Left renal cortex interstitium (tissue), 4 donors: ENCODE results near the gene MYRFL. TPM values are rescaled to one million over a fixed set of nuclear protein-coding genes. Genes with fewer than 3 reads are reported as not detected.

Experiments
- DNase-seq, 4 donors: peaks; one replicate each; pipeline ENCODE4 v3.0.0-alpha.2; 2013; ENCODE audit warnings: low read depth in 4 of 4, low spot score in 2 of 4, missing footprints in 1 of 4
- polyA plus RNA-seq, 4 donors: library from polyadenylated mRNA; unstranded; fragments of 120-200 nt; gene quantifications; one replicate each; pipeline ENCODE4 v1.2.1, GENCODE V29; 2013; ENCODE audit not compliant: insufficient read length in 4 of 4

The MYRFL gene
- polyA plus RNA-seq, 4 donors, result 0.87 to 2.3 (median 1.9) TPM

- DNase-seq, result no peak
Measured at GRCh38 chr12:69894800-69895383, 69.9 kb downstream of the MYRFL start.

GRCh38 chr12:69896653-69897381 is 71.8 kb downstream of the MYRFL start:
- DNase-seq, result no peak

- DNase-seq, result peak in 2 of 4 donors; percentile 19 to 41
Measured at GRCh38 chr12:69897744-69898143, 72.7 kb downstream of the MYRFL start.

GRCh38 chr12:69898236-69898635 is 73.2 kb downstream of the MYRFL start:
- no peak for DNase-seq

- peak; percentile 37 to 78 (median 54) for DNase-seq
Measured at GRCh38 chr12:69900720-69901131, 75.7 kb downstream of the MYRFL start.

GRCh38 chr12:69901221-69901905 is 76.3 kb downstream of the MYRFL start:
- no peak for DNase-seq

GRCh38 chr12:69903548-69903947 is 78.5 kb downstream of the MYRFL start:
- DNase-seq, result no peak

- no peak for DNase-seq
Measured at GRCh38 chr12:69904777-69905176, 79.8 kb downstream of the MYRFL start.

- DNase-seq, result no peak
Measured at GRCh38 chr12:69905801-69906200, 80.8 kb downstream of the MYRFL start.

- DNase-seq, result no peak
Measured at GRCh38 chr12:69906411-69907216, 81.6 kb downstream of the MYRFL start.

GRCh38 chr12:69908203-69908602 is 83.2 kb downstream of the MYRFL start:
- no peak for DNase-seq

GRCh38 chr12:69910694-69911093 is 85.7 kb downstream of the MYRFL start:
- DNase-seq, result no peak

- DNase-seq, result no peak
Measured at GRCh38 chr12:69913526-69913925, 88.5 kb downstream of the MYRFL start.

GRCh38 chr12:69915964-69916363 is 90.9 kb downstream of the MYRFL start:
- no peak for DNase-seq

- DNase-seq, result no peak
Measured at GRCh38 chr12:69916544-69917235, 91.7 kb downstream of the MYRFL start.

- DNase-seq, result no peak
Measured at GRCh38 chr12:69918287-69918686, 93.3 kb downstream of the MYRFL start.

- DNase-seq, result no peak
Measured at GRCh38 chr12:69919495-69919894, 94.5 kb downstream of the MYRFL start.

GRCh38 chr12:69921831-69922230 is 96.8 kb downstream of the MYRFL start:
- no peak for DNase-seq

GRCh38 chr12:69922999-69923398 is 98.0 kb downstream of the MYRFL start:
- no peak for DNase-seq

GRCh38 chr12:69925291-69925690 is 100.3 kb downstream of the MYRFL start:
- DNase-seq, result no peak
